ENCODE measurements around the gene CELF6. TPM values are rescaled to one million over a fixed set of nuclear protein-coding genes. Genes with fewer than 3 reads are reported as not detected.

The CELF6 gene
- total and polyA plus RNA-seq, 2 experiments from 2014 or later = 0.14 TPM; not detected in 1

GRCh38 chr15:72249142-72249810, 70.7 kb downstream of the CELF6 start:
- H3K9me2 ChIP-seq (ENCODE audit: insufficient read depth) = no peaks in the 10 kb centered on the region
- Mint-ChIP-seq H3K27me3 (ENCODE audit: insufficient read depth, low read depth, poor library complexity) (peaks cover 25% of the 10 kb centered on the region), H3K4me3 (no peak overlapping the region), H3K4me1 (no peaks in the 10 kb centered on the region), H3K27ac (no peak overlapping the region), H3K36me3 (ENCODE audit: low read depth) (peaks cover 65% of the 10 kb centered on the region), H3K9me3 (no peaks in the 10 kb centered on the region)
- TF ChIP-seq NANOG (IDR thresholded peaks at IDR 0.05; ENCODE audit: borderline replicate concordance) (no peak), EZH2phosphoT487 (IDR thresholded peaks at IDR 0.05; ENCODE audit: unreplicated experiment) (no peak), CTCF (conservative IDR thresholded peaks at IDR 0.05; ENCODE audit: low read depth in 2 of 2) (no peak)
- TF ChIP-seq, protein P1, sequence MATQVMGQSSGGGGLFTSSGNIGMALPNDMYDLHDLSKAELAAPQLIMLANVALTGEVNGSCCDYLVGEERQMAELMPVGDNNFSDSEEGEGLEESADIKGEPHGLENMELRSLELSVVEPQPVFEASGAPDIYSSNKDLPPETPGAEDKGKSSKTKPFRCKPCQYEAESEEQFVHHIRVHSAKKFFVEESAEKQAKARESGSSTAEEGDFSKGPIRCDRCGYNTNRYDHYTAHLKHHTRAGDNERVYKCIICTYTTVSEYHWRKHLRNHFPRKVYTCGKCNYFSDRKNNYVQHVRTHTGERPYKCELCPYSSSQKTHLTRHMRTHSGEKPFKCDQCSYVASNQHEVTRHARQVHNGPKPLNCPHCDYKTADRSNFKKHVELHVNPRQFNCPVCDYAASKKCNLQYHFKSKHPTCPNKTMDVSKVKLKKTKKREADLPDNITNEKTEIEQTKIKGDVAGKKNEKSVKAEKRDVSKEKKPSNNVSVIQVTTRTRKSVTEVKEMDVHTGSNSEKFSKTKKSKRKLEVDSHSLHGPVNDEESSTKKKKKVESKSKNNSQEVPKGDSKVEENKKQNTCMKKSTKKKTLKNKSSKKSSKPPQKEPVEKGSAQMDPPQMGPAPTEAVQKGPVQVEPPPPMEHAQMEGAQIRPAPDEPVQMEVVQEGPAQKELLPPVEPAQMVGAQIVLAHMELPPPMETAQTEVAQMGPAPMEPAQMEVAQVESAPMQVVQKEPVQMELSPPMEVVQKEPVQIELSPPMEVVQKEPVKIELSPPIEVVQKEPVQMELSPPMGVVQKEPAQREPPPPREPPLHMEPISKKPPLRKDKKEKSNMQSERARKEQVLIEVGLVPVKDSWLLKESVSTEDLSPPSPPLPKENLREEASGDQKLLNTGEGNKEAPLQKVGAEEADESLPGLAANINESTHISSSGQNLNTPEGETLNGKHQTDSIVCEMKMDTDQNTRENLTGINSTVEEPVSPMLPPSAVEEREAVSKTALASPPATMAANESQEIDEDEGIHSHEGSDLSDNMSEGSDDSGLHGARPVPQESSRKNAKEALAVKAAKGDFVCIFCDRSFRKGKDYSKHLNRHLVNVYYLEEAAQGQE (IDR thresholded peaks at IDR 0.05; ENCODE audit: unreplicated experiment) = no peak
- H3F3A ChIP-seq (replicated peaks; ENCODE audit: low read depth) = no peaks in the 10 kb centered on the region
- H2AFZ ChIP-seq = no peak overlapping the region
- no peak overlapping the region for H3K4me2 ChIP-seq
- no peaks in the 10 kb centered on the region for H3K4me1 ChIP-seq (ENCODE audit: insufficient read depth)
- no peak overlapping the region for H3K27ac ChIP-seq (ENCODE audit: low read depth)
- DNase-seq (ENCODE audit: low spot score) (no peak), ATAC-seq (no peak)
- H3K79me2 ChIP-seq (replicated peaks; ENCODE audit: insufficient read depth) = no peaks in the 10 kb centered on the region
- H3K27me3 ChIP-seq (ENCODE audit: insufficient read depth) = no peaks in the 10 kb centered on the region
- H3K36me3 ChIP-seq (ENCODE audit: insufficient read depth) = peaks cover 59% of the 10 kb centered on the region
- peaks cover 25% of the 10 kb centered on the region; the same call in 1 of the 2 replicates for H4K20me1 ChIP-seq (replicated peaks; ENCODE audit: insufficient read depth)
- no peak overlapping the region for H3K4me3 ChIP-seq

DNA sequence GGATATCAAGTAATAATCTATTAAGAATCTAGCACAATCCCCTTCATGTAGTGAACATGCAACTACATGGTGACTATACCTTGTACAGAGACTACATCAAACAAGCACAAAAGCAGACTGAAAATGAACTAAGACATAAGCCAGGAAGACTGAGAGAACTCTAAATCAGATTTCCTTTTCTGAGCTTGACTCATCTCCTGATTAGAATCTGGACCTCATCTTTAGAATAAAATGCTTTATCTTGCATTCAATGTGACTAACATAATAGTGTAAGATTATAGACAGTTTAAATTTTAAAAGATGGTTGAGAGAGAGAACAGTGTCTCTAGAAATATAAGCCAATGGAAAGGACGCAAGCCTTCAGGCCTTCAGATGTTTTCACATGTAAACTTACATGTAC, 71.4 kb downstream of the CELF6 start:
- no peak overlapping the region for H3K27ac Mint-ChIP-seq
- H3K27me3 Mint-ChIP-seq (ENCODE audit: insufficient read depth, low read depth, poor library complexity) = peaks cover 31% of the 10 kb centered on the region
- peaks cover 63% of the 10 kb centered on the region for H3K36me3 Mint-ChIP-seq (ENCODE audit: low read depth)
- DNase-seq (ENCODE audit: low spot score) (no peak), ATAC-seq (no peak)
- H3K4me1 ChIP-seq (ENCODE audit: insufficient read depth) = no peaks in the 10 kb centered on the region
- no peak overlapping the region for H2AFZ ChIP-seq
- H3K4me1 Mint-ChIP-seq = peaks cover 5% of the 10 kb centered on the region
- H3K36me3 ChIP-seq (ENCODE audit: insufficient read depth) = peaks cover 52% of the 10 kb centered on the region
- no peak overlapping the region for H3K4me3 Mint-ChIP-seq
- no peak overlapping the region for H3K27ac ChIP-seq (ENCODE audit: low read depth)
- no peak overlapping the region for H3K4me2 ChIP-seq
- H3K4me3 ChIP-seq = no peak overlapping the region
- no peaks in the 10 kb centered on the region for H3F3A ChIP-seq (replicated peaks; ENCODE audit: low read depth)
- no peaks in the 10 kb centered on the region for H3K9me2 ChIP-seq (ENCODE audit: insufficient read depth)
- H3K79me2 ChIP-seq (replicated peaks; ENCODE audit: insufficient read depth) = no peaks in the 10 kb centered on the region
- H3K9me3 Mint-ChIP-seq = no peaks in the 10 kb centered on the region
- no peaks in the 10 kb centered on the region for H3K27me3 ChIP-seq (ENCODE audit: insufficient read depth)
- peaks cover 31% of the 10 kb centered on the region; the same call in 1 of the 2 replicates for H4K20me1 ChIP-seq (replicated peaks; ENCODE audit: insufficient read depth)
- TF ChIP-seq CTCF (conservative IDR thresholded peaks at IDR 0.05; ENCODE audit: low read depth in 2 of 2) (no peak), EZH2 (IDR thresholded peaks at IDR 0.05; ENCODE audit: low read depth, unreplicated experiment) (no peak), EZH2phosphoT487 (IDR thresholded peaks at IDR 0.05; ENCODE audit: unreplicated experiment) (no peak), POLR2AphosphoS5 (IDR thresholded peaks at IDR 0.05; ENCODE audit: low read depth) (no peak)
